VCaP (cell line): Measurements from ENCODE around the gene ITGA5.
A peak's percentile ranks its signal among the peaks of the same experiment; 100 is the strongest.

ENCODE experiments used
- H3K27ac ChIP-seq: fragments of 450-650 bp; 2 replicates; pipeline ENCODE4 v1.5.1; 2017
- CTCF ChIP-seq: fragments of 450-650 bp; conservative IDR thresholded peaks from 2 replicates; pipeline ENCODE4 v1.5.1; 2017; ENCODE audit warnings: mild to moderate bottlenecking, moderate library complexity

The ITGA5 gene

GRCh38 chr12:54452628-54453027, 33.6 kb upstream of the ITGA5 start:
- no peak for TF ChIP-seq CTCF
- no peak overlapping the region for H3K27ac ChIP-seq

GRCh38 chr12:54448344-54448743, 29.3 kb upstream of the ITGA5 start:
- no peak for TF ChIP-seq CTCF
- no peak overlapping the region for H3K27ac ChIP-seq

GRCh38 chr12:54447917-54448316, 28.9 kb upstream of the ITGA5 start:
- no peak overlapping the region for H3K27ac ChIP-seq
- TF ChIP-seq CTCF = no peak

- no peak for TF ChIP-seq CTCF
Observed at GRCh38 chr12:54444206-54444605, 25.1 kb upstream of the ITGA5 start.

GRCh38 chr12:54443446-54443845, 24.4 kb upstream of the ITGA5 start:
- TF ChIP-seq CTCF = no peak
- peak overlapping the region; percentile 86 for H3K27ac ChIP-seq

More at GRCh38 chr12:54444206-54444605, 25.1 kb upstream of the ITGA5 start:
- peak overlapping the region; percentile 86 for H3K27ac ChIP-seq

- H3K27ac ChIP-seq = peak overlapping the region; percentile 86
- TF ChIP-seq CTCF = no peak
Observed at GRCh38 chr12:54442961-54443360, 23.9 kb upstream of the ITGA5 start.

GRCh38 chr12:54442099-54442498, 23.0 kb upstream of the ITGA5 start:
- TF ChIP-seq CTCF = no peak
- peak overlapping the region; percentile 86 for H3K27ac ChIP-seq
